Body of pancreas (tissue), 4 donors: ENCODE measurements around the gene ACOX1. TPM values are rescaled to one million over a fixed set of nuclear protein-coding genes. Genes with fewer than 3 reads are reported as not detected.

ENCODE experiments used
- ATAC-seq: fragments of 150-250 bp; one replicate; pipeline ENCODE4 v1.9.1; 2016
- DNase-seq, 4 donors: peaks; one replicate each; pipeline ENCODE4 v3.0.0-alpha.2; 2019
- H3K27ac ChIP-seq, 4 donors: fragments of 200-600 bp; sonication (generic); 1 replicate in 3 of 4; 2 replicates in 1 of 4; pipeline versions ENCODE4 v1.5.1 to v1.6.1; 2016 to 2019; ENCODE audit warnings: mild to moderate bottlenecking in 1 of 4, mixed read lengths in 1 of 4, moderate library complexity in 1 of 4
- H3K27me3 ChIP-seq, 2 donors: fragments of 200-600 bp; sonication (generic); one replicate each; pipeline ENCODE4 v1.6.0; 2016; ENCODE audit warnings: mild to moderate bottlenecking in 1 of 2
- H3K36me3 ChIP-seq, 2 donors: fragments of 200-600 bp; sonication (generic); replicated peaks in 1 of 2; 2 replicates each; pipeline ENCODE4 v1.5.1; 2016; ENCODE audit warnings: low read depth in 2 of 2; ENCODE audit not compliant: insufficient read depth in 1 of 2
- H3K4me1 ChIP-seq: fragments of 200-600 bp; sonication (generic); one replicate; pipeline ENCODE4 v1.6.0; 2016
- H3K4me3 ChIP-seq, 2 donors: fragments of 200-600 bp; sonication (generic); 1 replicate in 1 of 2; 2 replicates in 1 of 2; pipeline ENCODE4 v1.5.1; 2016 to 2019
- H3K9me3 ChIP-seq, 3 donors: fragments of 200-600 bp; sonication (generic); 1 replicate in 2 of 3; 2 replicates in 1 of 3; pipeline ENCODE4 v1.5.1; 2016
- CTCF ChIP-seq, 7 experiments: fragments of 450-650 bp in 4 of 7; fragments of 200-600 bp in 3 of 7; sonication (generic) in 3 of 7; IDR thresholded peaks; one replicate each; pipeline ENCODE4 v1.5.1; 2016 to 2019; ENCODE audit warnings: antibody characterized with exemption in 7 of 7
- POLR2A ChIP-seq, 3 donors: fragments of 450-650 bp; IDR thresholded peaks; one replicate each; pipeline ENCODE4 v1.6.1; 2016; ENCODE audit warnings: antibody characterized with exemption in 3 of 3, mild to moderate bottlenecking in 2 of 3
- WGBS, 2 donors: methylation state at CpG; one replicate each; pipeline ENCODE4 v1.1.5; 2017; 5-methylcytosine and 5-hydroxymethylcytosine counted together
- intact Hi-C: fragments of 100-400 bp; cut with DNase I; formaldehyde crosslinking; loops from one replicate; pipeline ENCODE4 v1.15.1; 2023
- total RNA-seq, 2 donors: library from RNA; depleted of rRNA; stranded (reverse); fragments of >200 nt; gene quantifications; one replicate each; pipeline ENCODE4 v1.1.0, GENCODE V29; 2016

ACOX1 gene
- 10 to 100 TPM; 69.0 to 77.1 TPM for total RNA-seq

- intact Hi-C loops, result no loop called here
- WGBS, 2 donors, result 0 to 2% methylated on average over 19 to 72 of the region's 72 CpGs
- no peaks in the 10 kb centered on the region for H3K27me3 ChIP-seq
- H3K27ac ChIP-seq, result peak within 1 kb of the TSS; percentile 97 to 99 (median 98)
- peak within 1 kb of the TSS; percentile 69 to 74 for H3K4me3 ChIP-seq
- H3K4me1 ChIP-seq, result peaks cover 78% of the 10 kb centered on the region
- DNase-seq (peak; percentile 98 to 99 (median 98)), ATAC-seq (peak; percentile 87)
- peak in 6 of 7 experiments; percentile 29 to 56 (median 42) for TF ChIP-seq CTCF (IDR thresholded peaks at IDR 0.05)
- TF ChIP-seq POLR2A (IDR thresholded peaks at IDR 0.05), result peak; percentile 93 to 98 (median 98)
- no peaks in the 10 kb centered on the region for H3K9me3 ChIP-seq
- H3K36me3 ChIP-seq, result no peaks in the 10 kb centered on the region
Observed at GRCh38 chr17:75978938-75979704, at the start of gene ACOX1, which contains the start of gene TEN1. TSS of gene ACOX1 (minus strand) at chr17:75979166. CDS start at chr17:75979073, 93 bp downstream. TSS of gene TEN1 (plus strand) at chr17:75979240. CDS start at chr17:75986193, 6,953 bp downstream.

- intact Hi-C loops, result no loop called here
- peak within 1 kb of the TSS in 3 of 4 donors; percentile 46 to 74 (median 64) for H3K27ac ChIP-seq
- peak; percentile 64 to 75 (median 66) for DNase-seq
- ATAC-seq, result peak; percentile 86
- H3K27me3 ChIP-seq, result no peaks in the 10 kb centered on the region
- 29 to 74% methylated on average over 1 to 24 of the region's 24 CpGs for WGBS, 2 donors
- H3K4me1 ChIP-seq, result peaks cover 15% of the 10 kb centered on the region
- H3K9me3 ChIP-seq, result no peaks in the 10 kb centered on the region
- H3K4me3 ChIP-seq, result no peak within 1 kb of the TSS
- H3K36me3 ChIP-seq, result no peaks in the 10 kb centered on the region
- TF ChIP-seq POLR2A (IDR thresholded peaks at IDR 0.05), result peak in 2 of 3 donors; percentile 40
- peak in 1 of 7 experiments; percentile 3 for TF ChIP-seq CTCF (IDR thresholded peaks at IDR 0.05)
Observed at GRCh38 chr17:76027159-76027839, 48.3 kb upstream of the ACOX1 start, which contains the start of gene EVPL. TSS of gene EVPL (minus strand) at chr17:76027306. CDS start at chr17:76027198, 108 bp downstream.

GRCh38 chr17:76026714-76027158, 47.8 kb upstream of the ACOX1 start:
- TF ChIP-seq CTCF (IDR thresholded peaks at IDR 0.05) (peak in 4 of 7 experiments; percentile 18 to 27 (median 22)), POLR2A (IDR thresholded peaks at IDR 0.05) (no peak)
- Histone ChIP-seq H3K27ac (peak overlapping the region in 3 of 4 donors; percentile 46 to 74 (median 64)), H3K36me3 (no peaks in the 10 kb centered on the region), H3K4me3 (no peak overlapping the region), H3K4me1 (peaks cover 11% of the 10 kb centered on the region), H3K9me3 (no peaks in the 10 kb centered on the region), H3K27me3 (no peaks in the 10 kb centered on the region)
- WGBS, 2 donors, result 22 to 38% methylated on average over 5 to 14 of the region's 15 CpGs
- ATAC-seq, result peak; percentile 72
- intact Hi-C loops, result no loop called here
- peak in 2 of 4 donors; percentile 9 to 30 for DNase-seq

GRCh38 chr17:76025294-76025693, 46.3 kb upstream of the ACOX1 start:
- ATAC-seq (no peak), DNase-seq (no peak)
- 86 to 87% methylated on average over 9 to 11 of the region's 12 CpGs for WGBS, 2 donors
- H3K4me3 ChIP-seq, result no peak overlapping the region
- H3K27ac ChIP-seq, result no peak overlapping the region
- H3K27me3 ChIP-seq, result no peaks in the 10 kb centered on the region
- peaks cover 11% of the 10 kb centered on the region for H3K4me1 ChIP-seq
- no peaks in the 10 kb centered on the region for H3K9me3 ChIP-seq
- no peaks in the 10 kb centered on the region for H3K36me3 ChIP-seq
- TF ChIP-seq POLR2A (IDR thresholded peaks at IDR 0.05) (no peak), CTCF (IDR thresholded peaks at IDR 0.05) (no peak)
- intact Hi-C loops, result no loop called here
